GM20431 (cell line): ENCODE results near the gene RRAGB.
"Not testable (repeated sequence)": the region's sequence is repeated elsewhere in the genome, so short reads cannot be mapped to it uniquely, and the experiment has no call there.

Experiments used
- in situ Hi-C: fragments of 300-500 bp; cut with MseI, MboI; formaldehyde crosslinking; loops from one replicate; pipeline ENCODE4 v1.15.0; 2020; ENCODE audit warnings: low sequenced_read_pairs; ENCODE audit not compliant: unreplicated experiment

Gene RRAGB

GRCh38 chrX:55758033-55758432 is 40.5 kb downstream of the RRAGB start:
- in situ Hi-C loops = no loop called here

GRCh38 chrX:55759478-55759877 is 41.9 kb downstream of the RRAGB start:
- in situ Hi-C loops = no loop called here

- in situ Hi-C loops = no loop called here
Observed at GRCh38 chrX:55767100-55767499, 49.6 kb downstream of the RRAGB start.

GRCh38 chrX:55774419-55774818 is 56.9 kb downstream of the RRAGB start:
- in situ Hi-C loops = not testable (repeated sequence)

- in situ Hi-C loops = no loop called here
Observed at GRCh38 chrX:55777596-55777995, 60.0 kb downstream of the RRAGB start.

- in situ Hi-C loops = no loop called here
Observed at GRCh38 chrX:55778322-55778721, 60.8 kb downstream of the RRAGB start.

GRCh38 chrX:55783723-55784122 is 66.2 kb downstream of the RRAGB start:
- in situ Hi-C loops = no loop called here

- in situ Hi-C loops = no loop called here
Observed at GRCh38 chrX:55787063-55787462, 69.5 kb downstream of the RRAGB start.

- in situ Hi-C loops = no loop called here
Observed at GRCh38 chrX:55787727-55788126, 70.2 kb downstream of the RRAGB start.

- in situ Hi-C loops = no loop called here
Observed at GRCh38 chrX:55794405-55794804, 76.9 kb downstream of the RRAGB start.

GRCh38 chrX:55796496-55796895 is 78.9 kb downstream of the RRAGB start:
- in situ Hi-C loops = no loop called here

- in situ Hi-C loops = no loop called here
Observed at GRCh38 chrX:55801811-55802210, 84.3 kb downstream of the RRAGB start.
